IMR-90 (cell line): ENCODE measurements around the gene DENND6B. TPM values are rescaled to one million over a fixed set of nuclear protein-coding genes. Genes with fewer than 3 reads are reported as not detected.

Source experiments
- ATAC-seq: fragments of 200-7000 bp; cut with Tn5 transposase; 2 replicates; pipeline ENCODE4 v1.9.1; 2020; ENCODE audit warnings: low read depth, mild to moderate bottlenecking, moderate library complexity
- BruUV-seq: library from RNA; stranded (reverse); fragments of 400-500 nt; replicated peaks from 2 replicates; lab custom pipeline; 2021; lab: Mats Ljungman, UMichigan
- CTCF ChIA-PET: fragments of 300-600 bp; formaldehyde crosslinking; extraction: SDS; loops from one replicate; lab custom pipeline; 2021; ENCODE audit warnings: antibody characterized with exemption; lab: Yijun Ruan, JAX
- POLR2A ChIA-PET: fragments of 300-600 bp; sonication (Branson Sonifier 250); formaldehyde crosslinking; loops from one replicate; lab custom pipeline; 2022; ENCODE audit warnings: antibody characterized with exemption; ENCODE audit not compliant: unreplicated experiment; lab: Charles Lee
- DNase-seq: peaks from one replicate; pipeline ENCODE4 v3.0.0; 2013
- H2AFZ ChIP-seq: replicated peaks from 2 replicates; pipeline ENCODE3; 2013; ENCODE audit warnings: low read length, mild to moderate bottlenecking; ENCODE audit not compliant: poor library complexity
- H2AK5ac ChIP-seq: 2 replicates; pipeline ENCODE4 v1.6.1; 2013; ENCODE audit warnings: low read depth, low read length, inconsistent platforms
- H2AK9ac ChIP-seq: replicated peaks from 2 replicates; pipeline ENCODE3; 2013; ENCODE audit warnings: mild to moderate bottlenecking, low read depth, low read length, moderate library complexity; ENCODE audit not compliant: poor library complexity
- H2BK120ac ChIP-seq: 2 replicates; pipeline ENCODE4 v1.6.1; 2013; ENCODE audit warnings: low read depth, low read length, inconsistent platforms
- H2BK15ac ChIP-seq: 3 replicates; pipeline ENCODE4 v1.6.1; 2013; ENCODE audit warnings: low read depth, low read length, inconsistent platforms
- H2BK20ac ChIP-seq: 2 replicates; pipeline ENCODE4 v1.6.1; 2013; ENCODE audit warnings: low read depth, mild to moderate bottlenecking, inconsistent platforms, low read length, moderate library complexity
- H2BK5ac ChIP-seq: 2 replicates; pipeline ENCODE4 v1.6.1; 2013; ENCODE audit warnings: mild to moderate bottlenecking, low read depth, low read length, inconsistent platforms; ENCODE audit not compliant: poor library complexity, severe bottlenecking
- H3K14ac ChIP-seq: replicated peaks from 2 replicates; pipeline ENCODE4 v1.6.1; 2013; ENCODE audit warnings: low read depth, low read length, inconsistent platforms
- H3K18ac ChIP-seq: 2 replicates; pipeline ENCODE4 v1.6.1; 2013; ENCODE audit warnings: low read depth, low read length, control low read depth
- H3K23ac ChIP-seq: 2 replicates; pipeline ENCODE4 v1.6.1; 2013; ENCODE audit warnings: low read depth, low read length, inconsistent platforms
- H3K27ac ChIP-seq: 2 replicates; pipeline ENCODE4 v1.5.1; 2013; ENCODE audit warnings: mild to moderate bottlenecking, control low read depth, low read length; ENCODE audit not compliant: insufficient read depth
- H3K27me3 ChIP-seq: 2 replicates; pipeline ENCODE4 v1.6.1; 2013; ENCODE audit warnings: low read length; ENCODE audit not compliant: control insufficient read depth, insufficient read depth
- H3K36me3 ChIP-seq: 2 replicates; pipeline ENCODE4 v1.6.1; 2013; ENCODE audit warnings: low read length, mixed read lengths; ENCODE audit not compliant: control insufficient read depth, insufficient read depth
- H3K4ac ChIP-seq: 2 replicates; pipeline ENCODE4 v1.6.1; 2013; ENCODE audit warnings: low read depth, low read length, inconsistent platforms
- H3K4me1 ChIP-seq: 2 replicates; pipeline ENCODE4 v1.6.1; 2013; ENCODE audit warnings: low read length, mixed read lengths; ENCODE audit not compliant: control insufficient read depth, insufficient read depth
- H3K4me2 ChIP-seq: 2 replicates; pipeline ENCODE4 v1.6.1; 2013; ENCODE audit warnings: low read depth, mild to moderate bottlenecking, control low read depth, low read length, moderate library complexity
- H3K4me3 ChIP-seq: 2 replicates; pipeline ENCODE4 v1.5.1; 2013; ENCODE audit warnings: low read depth, mild to moderate bottlenecking, control low read depth, low read length, moderate library complexity; ENCODE audit not compliant: insufficient read depth
- H3K56ac ChIP-seq: 2 replicates; pipeline ENCODE4 v1.6.1; 2013; ENCODE audit warnings: low read length, inconsistent platforms; ENCODE audit not compliant: insufficient read depth; ENCODE audit errors: extremely low read depth
- H3K79me1 ChIP-seq, 2 experiments: 2 replicates each; pipeline ENCODE4 v1.6.1; 2013; ENCODE audit warnings: low read length in 2 of 2, inconsistent platforms in 1 of 2, low read depth in 1 of 2
- H3K9ac ChIP-seq: 2 replicates; pipeline ENCODE4 v1.6.1; 2013; ENCODE audit warnings: low read depth, low read length, control low read depth
- H3K9me1 ChIP-seq: 2 replicates; pipeline ENCODE4 v1.6.1; 2013; ENCODE audit warnings: low read length, inconsistent platforms; ENCODE audit not compliant: insufficient read depth
- H3K9me3 ChIP-seq: 2 replicates; pipeline ENCODE4 v1.6.1; 2013; ENCODE audit warnings: low read length; ENCODE audit not compliant: control insufficient read depth, insufficient read depth
- H4K20me1 ChIP-seq: 2 replicates; pipeline ENCODE4 v1.6.1; 2013; ENCODE audit warnings: low read length, inconsistent platforms; ENCODE audit not compliant: insufficient read depth
- H4K5ac ChIP-seq: 2 replicates; pipeline ENCODE4 v1.6.1; 2013; ENCODE audit warnings: mild to moderate bottlenecking, low read depth, low read length, control low read depth
- H4K8ac ChIP-seq, 2 experiments: 2 replicates each; pipeline ENCODE4 v1.6.1; 2013; ENCODE audit warnings: low read depth in 2 of 2, low read length in 2 of 2, control low read depth in 1 of 2, inconsistent platforms in 1 of 2
- H4K91ac ChIP-seq: 2 replicates; pipeline ENCODE4 v1.6.1; 2013; ENCODE audit warnings: low read depth, low read length, inconsistent platforms; ENCODE audit not compliant: insufficient read depth
- BHLHE40 ChIP-seq: fragments of 150-350 bp; IDR thresholded peaks from 2 replicates; pipeline ENCODE4 v1.6.1; 2016; ENCODE audit warnings: mild to moderate bottlenecking, low read depth, low read length
- CEBPB ChIP-seq: IDR thresholded peaks from 2 replicates; pipeline ENCODE4 v1.6.1; 2012; ENCODE audit warnings: low read depth, low read length, improper control_type of control experiment
- FOS ChIP-seq: fragments of 150-350 bp; IDR thresholded peaks from 2 replicates; pipeline ENCODE4 v1.6.1; 2016; ENCODE audit warnings: low read depth, low read length
- MAFK ChIP-seq: IDR thresholded peaks from 2 replicates; pipeline ENCODE4 v1.6.1; 2012; ENCODE audit warnings: low read depth, low read length, improper control_type of control experiment
- MAZ ChIP-seq: IDR thresholded peaks from 2 replicates; pipeline ENCODE4 v1.6.1; 2012; ENCODE audit warnings: low read depth, mild to moderate bottlenecking, low read length, improper control_type of control experiment, moderate library complexity, borderline replicate concordance
- MXI1 ChIP-seq: IDR thresholded peaks from 2 replicates; pipeline ENCODE4 v1.6.1; 2012; ENCODE audit warnings: low read depth, mild to moderate bottlenecking, low read length, moderate library complexity, borderline replicate concordance
- NFE2L2 ChIP-seq: fragments of 150-350 bp; IDR thresholded peaks from 2 replicates; pipeline ENCODE4 v1.6.1; 2016; ENCODE audit warnings: low read depth, mild to moderate bottlenecking, low read length
- POLR2A ChIP-seq: IDR thresholded peaks from 2 replicates; pipeline ENCODE4 v1.6.1; 2012; ENCODE audit warnings: mild to moderate bottlenecking, low read depth, low read length
- RAD21 ChIP-seq: IDR thresholded peaks from 2 replicates; pipeline ENCODE4 v1.6.1; 2012; ENCODE audit warnings: low read length, improper control_type of control experiment
- RCOR1 ChIP-seq: IDR thresholded peaks from 2 replicates; pipeline ENCODE4 v1.6.1; 2012; ENCODE audit warnings: mild to moderate bottlenecking, low read length, improper control_type of control experiment; ENCODE audit not compliant: insufficient replicate concordance
- RFX5 ChIP-seq: IDR thresholded peaks from 2 replicates; pipeline ENCODE4 v1.8.0; 2012; ENCODE audit warnings: low read depth, mild to moderate bottlenecking, low read length, moderate library complexity
- SMC3 ChIP-seq: fragments of 150-350 bp; IDR thresholded peaks from 2 replicates; pipeline ENCODE4 v1.6.1; 2016; ENCODE audit warnings: low read depth, mild to moderate bottlenecking, antibody characterized with exemption, low read length, moderate library complexity
- WGBS, 2 experiments: methylation state at CpG; one replicate each; pipeline versions ENCODE4 v1.1.5 to v1.1.7; 2013; ENCODE audit warnings: missing lambda C conversion rate in 2 of 2; ENCODE audit not compliant: insufficient read length in 1 of 2; ENCODE audit errors: extremely low coverage in 2 of 2; 5-methylcytosine and 5-hydroxymethylcytosine counted together
- dilution Hi-C: fragments of 300-500 bp; cut with HindIII; formaldehyde crosslinking; loops from one replicate; pipeline ENCODE4 v1.14.3; 2018; ENCODE audit warnings: low sequenced_read_pairs; ENCODE audit not compliant: unreplicated experiment
- in situ Hi-C: fragments of 300-500 bp; cut with MboI; formaldehyde crosslinking; loops from 3 replicates; pipeline ENCODE4 v1.14.3; 2019; ENCODE audit warnings: low sequenced_read_pairs, inconsistent platforms, mixed read lengths
- intact Hi-C: fragments of 100-400 bp; cut with micrococcal nuclease; formaldehyde crosslinking; loops from 2 replicates; pipeline ENCODE4 v1.10.0; 2022
- polyA plus RNA-seq, 3 experiments: library from polyadenylated mRNA; depleted of rRNA; stranded (reverse); fragments of >200 nt; gene quantifications; 2 replicates each; pipeline ENCODE4 v1.2.3, GENCODE V29; 2012; ENCODE audit warnings: low replicate concordance in 1 of 3
- total RNA-seq: library from RNA; depleted of rRNA; stranded (reverse); fragments of >200 nt; gene quantifications from 2 replicates; pipeline ENCODE4 v1.2.3, GENCODE V29; 2012
- TF ChIP-seq, protein P1 (sequence below): conservative IDR thresholded peaks from 2 replicates; pipeline ENCODE4 v1.5.1; 2012; ENCODE audit warnings: mild to moderate bottlenecking, low read depth, low read length, improper control_type of control experiment
- TF ChIP-seq, protein P2 (sequence below): fragments of 150-350 bp; IDR thresholded peaks from 2 replicates; pipeline ENCODE4 v1.6.1; 2016; ENCODE audit warnings: low read depth, mild to moderate bottlenecking, low read length, moderate library complexity, borderline replicate concordance

Gene DENND6B
- total and polyA plus RNA-seq, 2 of the 4 experiments (the other 2 are of a cell fraction) = 0.36 to 4.9 TPM

DNA sequence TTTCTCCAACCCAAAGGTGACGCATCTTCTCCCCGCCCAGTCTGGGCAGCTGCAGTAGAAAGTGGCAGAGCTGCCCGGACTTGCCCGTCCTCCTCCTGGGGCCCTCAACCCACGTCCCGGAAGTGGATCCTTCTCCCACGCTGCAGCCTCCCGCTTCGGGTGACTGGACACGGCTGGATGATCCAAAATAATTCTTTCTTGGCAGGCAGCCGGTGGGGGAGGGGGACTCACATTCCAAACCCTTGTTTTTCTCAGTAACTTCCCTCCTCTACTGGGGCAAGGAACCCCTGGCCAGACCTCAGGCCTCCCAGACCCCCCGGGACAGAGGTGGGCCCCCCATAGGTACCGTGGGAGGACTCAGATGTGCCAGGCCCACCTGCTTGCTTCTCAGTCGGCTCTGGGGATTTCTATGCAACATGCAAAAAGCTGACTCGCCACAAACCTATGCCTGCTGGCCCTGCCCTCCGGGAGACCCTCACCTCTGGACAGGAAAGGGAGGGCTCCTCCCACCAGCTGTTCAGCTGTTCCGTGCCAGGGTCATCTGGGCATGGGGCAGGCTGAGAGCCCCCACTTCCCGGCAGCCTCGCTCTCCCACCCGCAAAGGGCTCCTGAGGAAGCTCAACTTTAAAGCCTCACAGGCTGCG, 20.8 kb downstream of the DENND6B start:
- dilution Hi-C loops (no loop called here), in situ Hi-C loops (no loop called here), intact Hi-C loops (loop anchor here (2.0 to 5.0 kb wide), 3 partner anchors 13 to 34 kb away; partner anchors contain the start of genes DENND6B and MAPK11)
- ATAC-seq = peak; percentile 63
- Histone ChIP-seq H3K4ac (peak overlapping the region; percentile 99), H4K91ac (peak overlapping the region; percentile 97), H3K27ac (peak overlapping the region; percentile 96), H4K20me1 (peaks cover 53% of the 10 kb centered on the region), H2AFZ (peak overlapping the region; percentile 11), H3K23ac (peak overlapping the region; percentile 95), H3K56ac (peak overlapping the region; percentile 84), H3K36me3 (peaks cover 18% of the 10 kb centered on the region; the same call in 1 of the 2 replicates), H4K8ac (peak overlapping the region; percentile 85 to 94), H3K9me1 (peaks cover 22% of the 10 kb centered on the region), H2BK15ac (peak overlapping the region; percentile 26; the same call in 1 of the 3 replicates), H2AK9ac (peak overlapping the region; percentile 95), H3K27me3 (no peaks in the 10 kb centered on the region), H2BK5ac (peak overlapping the region; percentile 95), H2BK20ac (peak overlapping the region; percentile 57), H3K14ac (peak overlapping the region; percentile 98), H3K79me1 (peaks cover 0 to 44% of the 10 kb centered on the region in 2 experiments; a peak in 2 of 4 replicates), H3K9ac (peak overlapping the region; percentile 95), H3K4me2 (peak overlapping the region; percentile 85), H3K9me3 (no peaks in the 10 kb centered on the region), H4K5ac (peak overlapping the region; percentile 87), H3K4me3 (peak overlapping the region; percentile 97), H2AK5ac (peak overlapping the region; percentile 83), H2BK120ac (peak overlapping the region; percentile 91), H3K18ac (peak overlapping the region; percentile 86), H3K4me1 (peaks cover 57% of the 10 kb centered on the region)
- ChIA-PET POLR2A (interaction anchor here (1.2 kb wide), 1 partner anchor 11 kb away, joined by 6 read pairs; no protein-coding TSS in a partner anchor), CTCF (interaction anchor here (0.8 kb wide), 1 partner anchor 65 kb away, joined by 4 read pairs; no protein-coding TSS in a partner anchor)
- no TSS peak for BruUV-seq
- WGBS, 2 experiments = 0% methylated on average over 12 of the region's 21 CpGs; no CpG with 5 or more reads in 1 of the 2 experiments
- DNase-seq = peak; percentile 95
- TF ChIP-seq RAD21 (peak; percentile 28), NFE2L2 (no peak; the same call in 1 of the 2 replicates), CEBPB (no peak), RFX5 (no peak), FOS (0 out of 2 replicates have a peak, but pooled peaks have one; percentile 55), BHLHE40 (peak; percentile 24; the same call in 1 of the 2 replicates), MAFK (peak; percentile 63; the same call in 1 of the 2 replicates), MAZ (peak; percentile 82), POLR2A (peak; percentile 69), RCOR1 (peak; percentile 60), MXI1 (peak; percentile 58; the same call in 1 of the 2 replicates), SMC3 (no peak)
- TF ChIP-seq, protein P1, sequence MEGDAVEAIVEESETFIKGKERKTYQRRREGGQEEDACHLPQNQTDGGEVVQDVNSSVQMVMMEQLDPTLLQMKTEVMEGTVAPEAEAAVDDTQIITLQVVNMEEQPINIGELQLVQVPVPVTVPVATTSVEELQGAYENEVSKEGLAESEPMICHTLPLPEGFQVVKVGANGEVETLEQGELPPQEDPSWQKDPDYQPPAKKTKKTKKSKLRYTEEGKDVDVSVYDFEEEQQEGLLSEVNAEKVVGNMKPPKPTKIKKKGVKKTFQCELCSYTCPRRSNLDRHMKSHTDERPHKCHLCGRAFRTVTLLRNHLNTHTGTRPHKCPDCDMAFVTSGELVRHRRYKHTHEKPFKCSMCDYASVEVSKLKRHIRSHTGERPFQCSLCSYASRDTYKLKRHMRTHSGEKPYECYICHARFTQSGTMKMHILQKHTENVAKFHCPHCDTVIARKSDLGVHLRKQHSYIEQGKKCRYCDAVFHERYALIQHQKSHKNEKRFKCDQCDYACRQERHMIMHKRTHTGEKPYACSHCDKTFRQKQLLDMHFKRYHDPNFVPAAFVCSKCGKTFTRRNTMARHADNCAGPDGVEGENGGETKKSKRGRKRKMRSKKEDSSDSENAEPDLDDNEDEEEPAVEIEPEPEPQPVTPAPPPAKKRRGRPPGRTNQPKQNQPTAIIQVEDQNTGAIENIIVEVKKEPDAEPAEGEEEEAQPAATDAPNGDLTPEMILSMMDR = no peak
- TF ChIP-seq, protein P2, sequence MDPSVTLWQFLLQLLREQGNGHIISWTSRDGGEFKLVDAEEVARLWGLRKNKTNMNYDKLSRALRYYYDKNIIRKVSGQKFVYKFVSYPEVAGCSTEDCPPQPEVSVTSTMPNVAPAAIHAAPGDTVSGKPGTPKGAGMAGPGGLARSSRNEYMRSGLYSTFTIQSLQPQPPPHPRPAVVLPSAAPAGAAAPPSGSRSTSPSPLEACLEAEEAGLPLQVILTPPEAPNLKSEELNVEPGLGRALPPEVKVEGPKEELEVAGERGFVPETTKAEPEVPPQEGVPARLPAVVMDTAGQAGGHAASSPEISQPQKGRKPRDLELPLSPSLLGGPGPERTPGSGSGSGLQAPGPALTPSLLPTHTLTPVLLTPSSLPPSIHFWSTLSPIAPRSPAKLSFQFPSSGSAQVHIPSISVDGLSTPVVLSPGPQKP = no peak
